Measurements from ENCODE around the gene EIF4G3. TPM values are rescaled to one million over a fixed set of nuclear protein-coding genes. Genes with fewer than 3 reads are reported as not detected.

Gene EIF4G3
- total RNA-seq, 4 donors from 2014 or later, result 48.6 to 73.6 (median 57.9) TPM

GRCh38 chr1:20974069-20974468 is 202.6 kb downstream of the EIF4G3 start:
- Histone ChIP-seq H3K27me3 (no peaks in the 10 kb centered on the region), H3K9me3 (no peaks in the 10 kb centered on the region), H3K36me3 (peaks cover 0 to 41% of the 10 kb centered on the region in 2 donors), H3K27ac (no peak overlapping the region), H3K4me1 (no peaks in the 10 kb centered on the region), H3K4me3 (no peak overlapping the region)
- WGBS, 2 donors (ENCODE audit: low coverage in 1 of 2), result 60 to 88% methylated on average over 1 of the region's 1 CpG
- ATAC-seq, result no peak
- no peak for TF ChIP-seq POLR2AphosphoS5 (IDR thresholded peaks at IDR 0.05)
- TF ChIP-seq EP300 (IDR thresholded peaks at IDR 0.05), result no peak
- TF ChIP-seq CTCF (IDR thresholded peaks at IDR 0.05), result no peak
- TF ChIP-seq POLR2A (IDR thresholded peaks at IDR 0.05), result no peak

GRCh38 chr1:20972855-20973254 is 203.8 kb downstream of the EIF4G3 start:
- Histone ChIP-seq H3K4me1 (no peaks in the 10 kb centered on the region), H3K27me3 (no peaks in the 10 kb centered on the region), H3K36me3 (peaks cover 0 to 52% of the 10 kb centered on the region in 2 donors), H3K27ac (no peak overlapping the region), H3K4me3 (no peak overlapping the region), H3K9me3 (no peaks in the 10 kb centered on the region)
- 90 to 98% methylated on average over 5 of the region's 5 CpGs for WGBS, 2 donors (ENCODE audit: low coverage in 1 of 2)
- no peak for ATAC-seq
- TF ChIP-seq POLR2AphosphoS5 (IDR thresholded peaks at IDR 0.05) (no peak), EP300 (IDR thresholded peaks at IDR 0.05) (no peak), CTCF (IDR thresholded peaks at IDR 0.05) (no peak), POLR2A (IDR thresholded peaks at IDR 0.05) (no peak)

- TF ChIP-seq POLR2A (IDR thresholded peaks at IDR 0.05) (no peak), CTCF (IDR thresholded peaks at IDR 0.05) (no peak), POLR2AphosphoS5 (IDR thresholded peaks at IDR 0.05) (no peak), EP300 (IDR thresholded peaks at IDR 0.05) (no peak)
- Histone ChIP-seq H3K36me3 (peaks cover 0 to 36% of the 10 kb centered on the region in 2 donors), H3K27ac (no peak overlapping the region), H3K27me3 (no peaks in the 10 kb centered on the region), H3K4me1 (no peaks in the 10 kb centered on the region), H3K4me3 (no peak overlapping the region), H3K9me3 (no peaks in the 10 kb centered on the region)
- 71 to 83% methylated on average over 7 of the region's 7 CpGs for WGBS, 2 donors (ENCODE audit: low coverage in 1 of 2)
- ATAC-seq, result no peak
These were observed 211.9 kb downstream of the EIF4G3 start for GRCh38 chr1:20964540-20965484.

- Histone ChIP-seq H3K4me3 (no peak overlapping the region), H3K4me1 (no peaks in the 10 kb centered on the region), H3K9me3 (no peaks in the 10 kb centered on the region), H3K36me3 (peaks cover 0 to 17% of the 10 kb centered on the region in 2 donors), H3K27ac (no peak overlapping the region), H3K27me3 (no peaks in the 10 kb centered on the region)
- 96 to 100% methylated on average over 1 to 2 of the region's 2 CpGs for WGBS, 2 donors (ENCODE audit: low coverage in 1 of 2)
- TF ChIP-seq EP300 (IDR thresholded peaks at IDR 0.05) (no peak), POLR2A (IDR thresholded peaks at IDR 0.05) (no peak), CTCF (IDR thresholded peaks at IDR 0.05) (no peak)
- no peak for ATAC-seq
These were observed 214.0 kb downstream of the EIF4G3 start for GRCh38 chr1:20962576-20963258.

Measured in gastroesophageal sphincter (tissue), 4 donors.